Measurements from ENCODE around the gene ANKRD6.
A peak's percentile ranks its signal among the peaks of the same experiment; 100 is the strongest.

ANKRD6 gene

GRCh38 chr6:89404512-89404911, 28.4 kb upstream of the ANKRD6 start:
- no peak for TF ChIP-seq CTCF (IDR thresholded peaks at IDR 0.05; ENCODE audit: low read length, missing control alignments)
- no peak overlapping the region for H3K4me3 ChIP-seq (replicated peaks; ENCODE audit: low read depth, low read length)
- DNase-seq (ENCODE audit: low read depth), result no peak

DNA sequence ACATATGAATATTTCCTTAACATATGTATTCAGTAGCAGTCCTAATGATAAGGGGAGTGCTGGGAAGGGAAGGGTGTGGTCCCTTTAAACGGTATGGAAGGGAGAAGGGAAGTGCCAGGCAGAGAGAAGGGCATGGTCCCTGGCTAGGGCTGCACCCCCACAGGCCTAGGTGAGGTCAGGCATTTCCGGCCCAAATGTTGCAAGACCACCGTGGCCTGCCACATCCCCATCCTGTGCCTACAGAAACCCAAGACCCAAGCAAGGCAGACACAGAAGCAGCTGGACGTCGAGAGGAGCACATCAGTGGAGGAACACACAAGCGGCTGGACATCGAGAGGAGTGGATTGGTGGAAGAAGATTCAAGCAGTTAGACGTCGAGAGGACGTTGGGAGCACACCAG, 26.8 kb upstream of the ANKRD6 start:
- no peak for DNase-seq (ENCODE audit: low read depth)
- TF ChIP-seq CTCF (IDR thresholded peaks at IDR 0.05; ENCODE audit: low read length, missing control alignments), result no peak
- H3K4me3 ChIP-seq (replicated peaks; ENCODE audit: low read depth, low read length), result no peak overlapping the region

DNA sequence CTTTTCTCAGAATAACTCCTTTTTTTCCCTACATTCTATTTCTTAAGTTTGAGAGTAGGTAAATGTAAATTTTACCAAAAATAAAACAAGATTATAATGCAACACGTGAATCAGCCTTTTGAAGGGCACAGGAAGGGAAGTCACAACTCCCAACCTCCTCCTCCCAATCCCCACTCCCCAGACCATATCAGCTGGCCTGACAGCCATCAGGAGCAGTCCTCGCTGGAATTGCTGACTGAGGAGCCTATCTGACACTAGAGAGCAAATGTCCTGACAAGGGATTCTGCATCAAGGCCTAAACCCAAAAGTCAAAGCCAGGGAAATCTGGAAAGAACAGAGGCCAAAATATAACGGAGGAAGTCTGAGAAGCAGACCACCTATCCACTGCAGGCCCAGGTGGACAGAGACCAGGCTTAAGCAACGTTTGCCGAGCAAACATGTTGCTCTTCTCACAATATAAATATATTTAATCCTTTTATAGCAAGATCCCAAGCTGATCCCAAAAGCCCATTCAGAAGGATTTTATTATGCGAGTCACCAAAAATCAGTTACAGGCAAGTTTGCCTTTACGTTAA, 23.4 kb upstream of the ANKRD6 start:
- no peak for DNase-seq (ENCODE audit: low read depth)
- TF ChIP-seq CTCF (IDR thresholded peaks at IDR 0.05; ENCODE audit: low read length, missing control alignments), result no peak
- H3K4me3 ChIP-seq (replicated peaks; ENCODE audit: low read depth, low read length), result no peak overlapping the region

- DNase-seq (ENCODE audit: low read depth), result no peak
- TF ChIP-seq CTCF (IDR thresholded peaks at IDR 0.05; ENCODE audit: low read length, missing control alignments), result no peak
- no peak overlapping the region for H3K4me3 ChIP-seq (replicated peaks; ENCODE audit: low read depth, low read length)
Observed at GRCh38 chr6:89410231-89410761, 22.7 kb upstream of the ANKRD6 start.

DNA sequence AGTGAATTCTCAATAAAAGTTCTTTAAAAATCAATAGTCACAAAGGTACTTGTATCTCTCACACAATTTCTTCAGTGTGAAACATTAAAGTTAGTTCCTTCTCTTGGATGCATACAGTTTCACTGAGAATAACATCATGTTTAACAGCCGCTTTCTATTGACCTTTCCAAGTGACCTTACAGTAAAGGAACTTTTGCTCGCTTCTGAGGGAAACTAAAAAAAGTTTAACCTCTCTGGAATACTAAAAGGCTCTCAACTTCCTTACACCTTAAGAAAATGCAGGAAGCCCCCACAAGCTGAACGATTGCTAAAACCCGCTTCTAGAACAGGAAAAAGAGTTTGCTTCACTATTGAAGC, 22.2 kb upstream of the ANKRD6 start:
- no peak overlapping the region for H3K4me3 ChIP-seq (replicated peaks; ENCODE audit: low read depth, low read length)
- DNase-seq (ENCODE audit: low read depth), result no peak

DNA sequence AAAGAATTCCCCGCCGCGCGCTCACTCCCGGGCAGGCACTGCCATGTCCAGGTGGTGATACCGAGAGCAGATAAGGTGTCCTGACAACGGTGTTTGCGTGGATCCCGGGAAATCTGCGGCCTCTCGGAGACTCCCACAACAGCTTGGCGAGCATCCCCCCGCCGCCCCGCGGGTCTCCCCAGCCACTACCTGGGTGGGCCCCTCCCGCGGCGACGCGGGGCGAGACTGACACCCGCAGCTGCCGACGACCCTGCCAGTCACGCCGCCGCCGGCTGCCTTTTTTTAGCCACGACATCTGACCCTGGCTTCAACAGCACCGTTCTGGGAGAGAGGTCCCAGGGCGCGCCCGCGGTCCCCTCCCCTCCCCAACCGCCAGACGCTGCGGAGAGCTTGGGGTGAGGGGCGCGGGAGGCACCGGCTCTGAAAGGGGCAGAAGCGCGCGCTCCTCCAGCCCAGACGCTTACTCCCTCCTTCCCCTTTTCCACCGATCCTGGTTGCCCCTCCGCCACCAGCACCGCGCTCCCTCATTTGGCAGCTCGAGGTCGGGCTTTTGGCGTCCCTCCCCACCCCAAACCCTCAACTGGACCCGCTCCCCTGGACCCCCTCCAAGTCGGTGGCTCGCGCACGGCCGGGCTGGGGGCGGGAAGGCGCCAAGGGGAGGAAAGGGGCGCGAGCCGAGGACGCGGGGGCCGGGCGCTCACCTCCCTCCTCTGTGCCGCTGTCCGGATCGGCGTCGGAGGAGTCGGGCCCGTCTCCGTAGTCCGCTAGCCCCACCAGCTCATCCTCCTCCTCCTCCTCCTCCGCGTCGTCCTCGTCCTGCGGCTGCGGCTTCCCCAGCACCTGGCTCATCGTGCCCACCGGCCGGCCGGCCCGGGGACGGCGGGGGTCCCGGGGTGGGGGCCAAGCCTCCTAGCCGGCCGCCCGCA, 21.5 kb upstream of the ANKRD6 start:
- no peak for DNase-seq (ENCODE audit: low read depth)
- TF ChIP-seq CTCF (IDR thresholded peaks at IDR 0.05; ENCODE audit: low read length, missing control alignments), result no peak
- peak overlapping the region; percentile 44 for H3K4me3 ChIP-seq (replicated peaks; ENCODE audit: low read depth, low read length)

More for the DNA sequence above, 22.2 kb upstream of the ANKRD6 start:
- no peak for TF ChIP-seq CTCF (IDR thresholded peaks at IDR 0.05; ENCODE audit: low read length, missing control alignments)

Measured in fibroblast of pulmonary artery (primary cell).